GM19238 (cell line): Measurements from ENCODE around the gene F2.

Source experiments
- DNase-seq: peaks from one replicate; pipeline ENCODE4 v3.0.0; 2011; ENCODE audit warnings: low spot score; ENCODE audit not compliant: insufficient read length

The F2 gene

GRCh38 chr11:46741600-46742484 is 22.8 kb downstream of the F2 start:
- DNase-seq, result no peak

GRCh38 chr11:46743043-46743442 is 24.0 kb downstream of the F2 start:
- no peak for DNase-seq

GRCh38 chr11:46743693-46744339 is 24.8 kb downstream of the F2 start:
- DNase-seq, result no peak

- DNase-seq, result no peak
Observed at GRCh38 chr11:46745328-46745727, 26.3 kb downstream of the F2 start.

- no peak for DNase-seq
Observed at GRCh38 chr11:46745995-46746394, 27.0 kb downstream of the F2 start.

- no peak for DNase-seq
Observed at GRCh38 chr11:46747150-46747549, 28.1 kb downstream of the F2 start.

GRCh38 chr11:46755962-46756361 is 36.9 kb downstream of the F2 start:
- DNase-seq, result no peak

GRCh38 chr11:46759196-46759595 is 40.2 kb downstream of the F2 start:
- no peak for DNase-seq

- no peak for DNase-seq
Observed at GRCh38 chr11:46760429-46761128, 41.6 kb downstream of the F2 start.

GRCh38 chr11:46761807-46762206 is 42.8 kb downstream of the F2 start:
- no peak for DNase-seq

GRCh38 chr11:46762248-46762647 is 43.2 kb downstream of the F2 start:
- no peak for DNase-seq

GRCh38 chr11:46766656-46767055 is 47.6 kb downstream of the F2 start:
- DNase-seq, result no peak

- no peak for DNase-seq
Observed at GRCh38 chr11:46769636-46770221, 50.7 kb downstream of the F2 start.

- DNase-seq, result no peak
Observed at GRCh38 chr11:46776878-46777277, 57.9 kb downstream of the F2 start.

- no peak for DNase-seq
Observed at GRCh38 chr11:46778416-46778815, 59.4 kb downstream of the F2 start.
